H1 (cell line): ENCODE data around the gene MAPKAPK5. TPM values are rescaled to one million over a fixed set of nuclear protein-coding genes. Genes with fewer than 3 reads are reported as not detected.

ENCODE experiments used
- CTCF ChIA-PET: fragments of 300-600 bp; sonication (Branson Sonifier 250); formaldehyde crosslinking; loops from one replicate; lab custom pipeline; 2021; ENCODE audit not compliant: partially characterized antibody; lab: Charles Lee
- POLR2A ChIA-PET: fragments of 300-600 bp; sonication (Branson Sonifier 250); formaldehyde crosslinking; loops from one replicate; lab custom pipeline; 2021; ENCODE audit warnings: inconsistent platforms; ENCODE audit not compliant: partially characterized antibody; lab: Charles Lee
- DNase-seq, 2 experiments: peaks; one replicate each; pipeline versions ENCODE4 v3.0.0 to v3.0.0-alpha.2; 2010 to 2022; ENCODE audit warnings: low spot score in 2 of 2, low read depth in 1 of 2, mixed read lengths in 1 of 2
- FAIRE-seq: peaks from 2 replicates; lab custom pipeline; 2011; peaks lifted over from hg19 to GRCh38; lab: Jason Lieb, UNC
- H2AFZ ChIP-seq: 2 replicates; pipeline ENCODE4 v1.8.1; 2012; ENCODE audit warnings: low read length, inconsistent platforms
- H2AK5ac ChIP-seq: 2 replicates; pipeline ENCODE4 v1.6.1; 2013; ENCODE audit warnings: low read depth, low read length
- H2BK120ac ChIP-seq: replicated peaks from 2 replicates; pipeline ENCODE3; 2013; ENCODE audit warnings: low read depth, low read length, inconsistent platforms
- H2BK12ac ChIP-seq: 2 replicates; pipeline ENCODE4 v1.6.1; 2013; ENCODE audit warnings: low read depth, low read length
- H2BK15ac ChIP-seq: 2 replicates; pipeline ENCODE4 v1.6.1; 2013; ENCODE audit warnings: low read length
- H2BK20ac ChIP-seq: 2 replicates; pipeline ENCODE4 v1.6.1; 2013; ENCODE audit warnings: low read length
- H2BK5ac ChIP-seq: 2 replicates; pipeline ENCODE4 v1.6.1; 2013; ENCODE audit warnings: low read depth, low read length
- H3K14ac ChIP-seq: 2 replicates; pipeline ENCODE4 v1.6.1; 2013; ENCODE audit warnings: inconsistent platforms; ENCODE audit not compliant: insufficient read length
- H3K18ac ChIP-seq: 2 replicates; pipeline ENCODE4 v1.6.1; 2013; ENCODE audit warnings: low read length; ENCODE audit errors: extremely low read depth
- H3K23ac ChIP-seq: 2 replicates; pipeline ENCODE4 v1.6.1; 2013; ENCODE audit warnings: inconsistent platforms; ENCODE audit not compliant: insufficient read length
- H3K23me2 ChIP-seq: 2 replicates; pipeline ENCODE4 v1.6.1; 2013; ENCODE audit warnings: low read depth, low read length
- H3K27ac ChIP-seq: 2 replicates; pipeline ENCODE4 v1.6.1; 2011; ENCODE audit warnings: low read depth, low read length, inconsistent platforms
- H3K27me3 ChIP-seq, 4 experiments: replicated peaks in 1 of 4; 1 replicate in 1 of 4; 2 replicates in 3 of 4; pipeline versions ENCODE4 v1.6.1 to v1.8.1; 2011 to 2013; ENCODE audit warnings: low read length in 3 of 4, mild to moderate bottlenecking in 3 of 4, inconsistent platforms in 2 of 4, mixed read lengths in 2 of 4, moderate library complexity in 1 of 4; ENCODE audit not compliant: control insufficient read depth in 3 of 4, insufficient read depth in 3 of 4; ENCODE audit errors: extremely low read depth in 1 of 4
- H3K36me3 ChIP-seq, 4 experiments: 2 replicates each; pipeline versions ENCODE4 v1.6.1 to v1.8.1; 2011 to 2013; ENCODE audit warnings: mild to moderate bottlenecking in 4 of 4, low read length in 3 of 4, moderate library complexity in 2 of 4, control low read depth in 1 of 4, inconsistent platforms in 1 of 4; ENCODE audit not compliant: insufficient read depth in 4 of 4, control insufficient read depth in 2 of 4
- H3K4ac ChIP-seq: replicated peaks from 2 replicates; pipeline ENCODE3; 2013; ENCODE audit warnings: low read length, low read depth, mixed read lengths, inconsistent platforms; ENCODE audit not compliant: insufficient read length
- H3K4me1 ChIP-seq, 4 experiments: replicated peaks in 1 of 4; 1 replicate in 1 of 4; 2 replicates in 3 of 4; pipeline versions ENCODE4 v1.6.1 to v1.8.1; 2011 to 2013; ENCODE audit warnings: low read length in 3 of 4, inconsistent platforms in 2 of 4, mixed read lengths in 1 of 4; ENCODE audit not compliant: insufficient read depth in 4 of 4, control insufficient read depth in 3 of 4
- H3K4me2 ChIP-seq, 2 experiments: 2 replicates each; pipeline versions ENCODE4 v1.6.1 to v1.8.1; 2011 to 2013; ENCODE audit warnings: low read depth in 2 of 2, low read length in 2 of 2, control low read depth in 1 of 2, inconsistent platforms in 1 of 2, mild to moderate bottlenecking in 1 of 2; ENCODE audit not compliant: insufficient read depth in 1 of 2
- H3K4me3 ChIP-seq, 4 experiments: fragments of 200-600, 300-600 bp in 1 of 4; sonication (generic), shearing (Covaris generic), sonication (Bioruptor Twin) in 1 of 4; 2 replicates each; pipeline versions ENCODE4 v1.5.1 to v1.8.1; 2011 to 2016; ENCODE audit warnings: low read length in 4 of 4, low read depth in 3 of 4, control low read depth in 2 of 4, inconsistent platforms in 2 of 4, mild to moderate bottlenecking in 2 of 4, mixed read lengths in 1 of 4, moderate library complexity in 1 of 4; ENCODE audit not compliant: insufficient read depth in 2 of 4; ENCODE audit errors: extremely low read depth in 1 of 4
- H3K56ac ChIP-seq: replicated peaks from 2 replicates; pipeline ENCODE3; 2013; ENCODE audit warnings: low read depth, mild to moderate bottlenecking, mixed read lengths, low read length, inconsistent platforms; ENCODE audit not compliant: insufficient read length
- H3K79me1 ChIP-seq: 2 replicates; pipeline ENCODE4 v1.6.1; 2013; ENCODE audit warnings: low read depth, low read length, control low read depth
- H3K79me2 ChIP-seq, 2 experiments: 2 replicates each; pipeline versions ENCODE4 v1.6.1 to v1.8.1; 2012 to 2013; ENCODE audit warnings: low read length in 2 of 2, mild to moderate bottlenecking in 2 of 2, inconsistent platforms in 1 of 2; ENCODE audit not compliant: insufficient read depth in 2 of 2, control insufficient read depth in 1 of 2
- H3K9ac ChIP-seq, 4 experiments: replicated peaks in 1 of 4; 1 replicate in 1 of 4; 2 replicates in 3 of 4; pipeline versions ENCODE4 v1.6.1 to v1.8.1; 2011 to 2013; ENCODE audit warnings: low read depth in 3 of 4, low read length in 3 of 4, control low read depth in 2 of 4, mild to moderate bottlenecking in 2 of 4, moderate library complexity in 2 of 4, inconsistent platforms in 1 of 4; ENCODE audit errors: extremely low read depth in 1 of 4
- H3K9me3 ChIP-seq, 2 experiments: 2 replicates each; pipeline versions ENCODE4 v1.6.1 to v1.8.1; 2012 to 2013; ENCODE audit warnings: mild to moderate bottlenecking in 2 of 2, moderate library complexity in 2 of 2, control low read depth in 1 of 2, inconsistent platforms in 1 of 2, low read depth in 1 of 2, low read length in 1 of 2, mixed read lengths in 1 of 2; ENCODE audit not compliant: insufficient read depth in 2 of 2
- H4K20me1 ChIP-seq, 2 experiments: replicated peaks in 1 of 2; 2 replicates each; pipeline versions ENCODE3 to v1.8.1; 2011 to 2013; ENCODE audit warnings: inconsistent platforms in 2 of 2, low read length in 2 of 2, mild to moderate bottlenecking in 1 of 2; ENCODE audit not compliant: insufficient read depth in 2 of 2, control insufficient read depth in 1 of 2
- H4K5ac ChIP-seq: 2 replicates; pipeline ENCODE4 v1.6.1; 2013; ENCODE audit warnings: low read length, low read depth, mixed read lengths, inconsistent platforms; ENCODE audit not compliant: insufficient read length
- H4K8ac ChIP-seq: 2 replicates; pipeline ENCODE4 v1.8.0; 2013; ENCODE audit warnings: mild to moderate bottlenecking, moderate library complexity, low read length, inconsistent platforms; ENCODE audit not compliant: insufficient read depth; ENCODE audit errors: extremely low read depth
- H4K91ac ChIP-seq: replicated peaks from 2 replicates; pipeline ENCODE3; 2013; ENCODE audit warnings: low read length, mixed read lengths, inconsistent platforms; ENCODE audit not compliant: insufficient read length
- E2F6 ChIP-seq: IDR thresholded peaks from 2 replicates; pipeline ENCODE4 v1.6.1; 2012; ENCODE audit warnings: inconsistent platforms
- GABPA ChIP-seq: IDR thresholded peaks from 2 replicates; pipeline ENCODE4 v1.6.1; 2011; ENCODE audit warnings: mild to moderate bottlenecking, low read length, moderate library complexity, borderline replicate concordance; ENCODE audit not compliant: insufficient read depth
- GTF2F1 ChIP-seq: IDR thresholded peaks from 2 replicates; pipeline ENCODE4 v1.6.1; 2012; ENCODE audit warnings: low read depth, low read length, improper control_type of control experiment, borderline replicate concordance
- NRF1 ChIP-seq: IDR thresholded peaks from 2 replicates; pipeline ENCODE4 v1.6.1; 2011; ENCODE audit warnings: mild to moderate bottlenecking, low read depth, low read length, improper control_type of control experiment
- POLR2AphosphoS5 ChIP-seq: IDR thresholded peaks from 2 replicates; pipeline ENCODE4 v1.6.1; 2011; ENCODE audit warnings: low read depth, low read length
- RBBP5 ChIP-seq: IDR thresholded peaks from 2 replicates; pipeline ENCODE4 v1.7.1; 2012; ENCODE audit warnings: low read depth, mild to moderate bottlenecking, inconsistent platforms, low read length, moderate library complexity, borderline replicate concordance
- WGBS, 2 experiments: shearing (Covaris generic) in 1 of 2; methylation state at CpG; one replicate each; pipeline versions ENCODE4 v1.1.6 to v1.1.7; 2013 to 2015; ENCODE audit warnings: low lambda C conversion rate in 2 of 2, mixed read lengths in 2 of 2, inconsistent platforms in 1 of 2, low coverage in 1 of 2, missing lambda C conversion rate in 1 of 2; ENCODE audit not compliant: insufficient replicate concordance in 2 of 2, insufficient coverage in 1 of 2, insufficient read length in 1 of 2; ENCODE audit errors: extremely low coverage in 1 of 2, missing lambda C conversion rate in 1 of 2; 5-methylcytosine and 5-hydroxymethylcytosine counted together
- polyA plus RNA-seq, 7 experiments: library from polyadenylated mRNA; depleted of rRNA in 3 of 7; stranded (reverse) in 5 of 7; unstranded in 2 of 7; fragments of >200 nt in 5 of 7; fragments of 200-250 nt in 2 of 7; gene quantifications; 1 replicate in 5 of 7; 2 replicates in 1 of 7; 4 replicates in 1 of 7; pipeline versions ENCODE4 v1.2.1 to v1.2.3, GENCODE V29; 2011 to 2013; ENCODE audit warnings: missing spikeins in 2 of 7, mixed read lengths in 2 of 7
- total RNA-seq: library from RNA; stranded (reverse); fragmentation: NEBNext Ultra II Directional; extraction: Animal tissue kit (Norgen Biotek cat#: 25700); gene quantifications from 2 replicates; pipeline ENCODE4 v1.2.1, GENCODE V29; 2021

Gene MAPKAPK5
- total and polyA plus RNA-seq, 2 of the 8 experiments (the other 6 are each of a cell fraction or from before 2014, with no cell fraction given), result 40.0 to 91.5 TPM

- POLR2A ChIA-PET, result interaction anchor here (0.9 to 1.7 kb wide), 5 partner anchors 22 to 204 kb away, joined by 3 to 5 read pairs (median 4); partner anchors contain the start of genes ALDH2, ERP29 and MAPKAPK5
Observed at GRCh38 chr12:111819191-111820158, 22.6 kb upstream of the MAPKAPK5 start.

More at GRCh38 chr12:111819191-111820158, 22.6 kb upstream of the MAPKAPK5 start:
- Histone ChIP-seq H3K79me1 (no peaks in the 10 kb centered on the region), H3K4me1 (peaks cover 0 to 5% (median 0%) of the 10 kb centered on the region in 4 experiments; a peak in 1 of 7 replicates), H4K91ac (no peak overlapping the region), H2BK5ac (no peak overlapping the region), H3K27ac (no peak overlapping the region), H4K8ac (no peak overlapping the region), H3K36me3 (no peaks in the 10 kb centered on the region), H3K56ac (no peak overlapping the region), H3K18ac (no peak overlapping the region), H2BK20ac (no peak overlapping the region), H3K14ac (no peak overlapping the region), H3K9ac (no peak overlapping the region; a peak in 1 of 7 replicates), H3K9me3 (no peaks in the 10 kb centered on the region), H4K5ac (no peak overlapping the region), H3K4me3 (no peak overlapping the region), H4K20me1 (no peaks in the 10 kb centered on the region), H3K4ac (no peak overlapping the region), H2BK15ac (no peak overlapping the region), H2BK120ac (no peak overlapping the region), H3K4me2 (no peak overlapping the region), H3K27me3 (no peaks in the 10 kb centered on the region), H2AFZ (no peak overlapping the region), H2AK5ac (no peak overlapping the region), H2BK12ac (no peak overlapping the region), H3K23ac (no peak overlapping the region), H3K23me2 (no peaks in the 10 kb centered on the region), H3K79me2 (no peaks in the 10 kb centered on the region)
- TF ChIP-seq POLR2AphosphoS5, result no peak
- TF ChIP-seq E2F6, result no peak
- no peak for TF ChIP-seq RBBP5
- no peak for TF ChIP-seq GABPA
- no peak for TF ChIP-seq NRF1
- no peak for TF ChIP-seq GTF2F1
- DNase-seq (no peak), FAIRE-seq (no peak)
- 95 to 100% methylated on average over 1 to 6 of the region's 6 CpGs for WGBS, 2 experiments
- CTCF ChIA-PET, result interaction anchor here (0.6 to 1.9 kb wide), 4 partner anchors 14 to 282 kb away, joined by 3 to 6 read pairs (median 4); no protein-coding TSS in a partner anchor
